ENCODE measurements around the gene MYRFL.

DNA sequence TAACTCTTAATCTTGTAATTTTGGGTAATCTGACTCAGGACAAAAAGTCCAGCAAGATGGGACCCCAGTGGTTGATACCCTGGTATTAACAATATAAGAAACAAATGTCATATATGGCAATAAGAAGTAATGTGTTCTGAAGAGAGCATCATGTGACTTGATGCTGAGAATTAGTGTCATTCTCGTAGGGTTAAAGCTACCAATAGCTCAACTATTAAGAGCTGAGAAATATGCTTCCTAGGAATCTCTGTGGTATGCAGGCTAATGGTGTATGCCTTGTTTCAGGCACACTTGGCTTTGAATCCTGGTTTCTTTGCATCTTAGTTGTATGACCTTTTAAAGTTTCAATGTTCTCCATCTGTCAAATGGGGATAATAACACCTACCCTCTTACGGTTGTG, 9.1 kb downstream of the MYRFL start:
- no peak for TF ChIP-seq EZH2 (IDR thresholded peaks at IDR 0.05; ENCODE audit: insufficient read depth, low read length)
- TF ChIP-seq, protein P1, sequence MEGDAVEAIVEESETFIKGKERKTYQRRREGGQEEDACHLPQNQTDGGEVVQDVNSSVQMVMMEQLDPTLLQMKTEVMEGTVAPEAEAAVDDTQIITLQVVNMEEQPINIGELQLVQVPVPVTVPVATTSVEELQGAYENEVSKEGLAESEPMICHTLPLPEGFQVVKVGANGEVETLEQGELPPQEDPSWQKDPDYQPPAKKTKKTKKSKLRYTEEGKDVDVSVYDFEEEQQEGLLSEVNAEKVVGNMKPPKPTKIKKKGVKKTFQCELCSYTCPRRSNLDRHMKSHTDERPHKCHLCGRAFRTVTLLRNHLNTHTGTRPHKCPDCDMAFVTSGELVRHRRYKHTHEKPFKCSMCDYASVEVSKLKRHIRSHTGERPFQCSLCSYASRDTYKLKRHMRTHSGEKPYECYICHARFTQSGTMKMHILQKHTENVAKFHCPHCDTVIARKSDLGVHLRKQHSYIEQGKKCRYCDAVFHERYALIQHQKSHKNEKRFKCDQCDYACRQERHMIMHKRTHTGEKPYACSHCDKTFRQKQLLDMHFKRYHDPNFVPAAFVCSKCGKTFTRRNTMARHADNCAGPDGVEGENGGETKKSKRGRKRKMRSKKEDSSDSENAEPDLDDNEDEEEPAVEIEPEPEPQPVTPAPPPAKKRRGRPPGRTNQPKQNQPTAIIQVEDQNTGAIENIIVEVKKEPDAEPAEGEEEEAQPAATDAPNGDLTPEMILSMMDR (IDR thresholded peaks at IDR 0.05; ENCODE audit: insufficient read depth, low read depth, low read length): no peak

All from astrocyte (in vitro differentiated cells and primary cell).